ENCODE measurements around the gene FARP1. TPM values are rescaled to one million over a fixed set of nuclear protein-coding genes. Genes with fewer than 3 reads are reported as not detected.

Gene FARP1
- total RNA-seq, 1 experiment from 2014 or later = 96.6 TPM

GRCh38 chr13:98374750-98375149, 231.9 kb downstream of the FARP1 start:
- ChIA-PET POLR2A (no interaction called here), CTCF (no interaction called here)
- TF ChIP-seq CREM (CRISPR knock-in tag; IDR thresholded peaks at IDR 0.05) (no peak), NFE2L1 (CRISPR knock-in tag; IDR thresholded peaks at IDR 0.05) (no peak), ATF6 (CRISPR knock-in tag; IDR thresholded peaks at IDR 0.05) (no peak), SOX15 (CRISPR knock-in tag; IDR thresholded peaks at IDR 0.05) (no peak), ZNF138 (CRISPR knock-in tag; conservative IDR thresholded peaks at IDR 0.05) (no peak), TCF7 (CRISPR knock-in tag; IDR thresholded peaks at IDR 0.05; ENCODE audit: low read depth) (no peak), ESRRA (CRISPR knock-in tag; IDR thresholded peaks at IDR 0.05; ENCODE audit: borderline replicate concordance) (no peak), ZNF263 (CRISPR knock-in tag; IDR thresholded peaks at IDR 0.05; ENCODE audit: low read depth) (no peak), NR1H2 (CRISPR knock-in tag; IDR thresholded peaks at IDR 0.05) (no peak), PRDM15 (CRISPR knock-in tag; IDR thresholded peaks at IDR 0.05) (no peak), IRF2 (CRISPR knock-in tag; IDR thresholded peaks at IDR 0.05; ENCODE audit: borderline replicate concordance, low read depth) (no peak), AR (CRISPR knock-in tag; IDR thresholded peaks at IDR 0.05) (no peak), SMAD4 (CRISPR knock-in tag; IDR thresholded peaks at IDR 0.05) (no peak), ZNF396 (CRISPR knock-in tag; IDR thresholded peaks at IDR 0.05; ENCODE audit: borderline replicate concordance) (no peak)
- peaks cover 25% of the 10 kb centered on the region for H3K9me3 Mint-ChIP-seq
- ATAC-seq = no peak
- no peak for DNase-seq (ENCODE audit: low spot score)
- peaks cover 31% of the 10 kb centered on the region for H3K36me3 Mint-ChIP-seq
- no peak overlapping the region for H3K27ac Mint-ChIP-seq
- H3K4me1 Mint-ChIP-seq = peaks cover 30% of the 10 kb centered on the region
- H3K4me3 Mint-ChIP-seq = no peak overlapping the region
- H3K27me3 Mint-ChIP-seq (ENCODE audit: low read depth) = no peaks in the 10 kb centered on the region

- DNase-seq (ENCODE audit: low spot score) (no peak), ATAC-seq (no peak)
- H3K4me3 Mint-ChIP-seq = no peak overlapping the region
- peaks cover 4% of the 10 kb centered on the region for H3K4me1 Mint-ChIP-seq
- ChIA-PET CTCF (no interaction called here), POLR2A (no interaction called here)
- H3K27ac Mint-ChIP-seq = no peak overlapping the region
- H3K9me3 Mint-ChIP-seq = peaks cover 24% of the 10 kb centered on the region
- H3K27me3 Mint-ChIP-seq (ENCODE audit: low read depth) = no peaks in the 10 kb centered on the region
- H3K36me3 Mint-ChIP-seq = peaks cover 29% of the 10 kb centered on the region
- no peak for TF ChIP-seq SOX15 (CRISPR knock-in tag; IDR thresholded peaks at IDR 0.05)
- TF ChIP-seq NFYB (CRISPR knock-in tag; conservative IDR thresholded peaks at IDR 0.05; ENCODE audit: low read depth) = no peak
- no peak for TF ChIP-seq ZNF532 (CRISPR knock-in tag; IDR thresholded peaks at IDR 0.05; ENCODE audit: borderline replicate concordance)
- no peak for TF ChIP-seq ZBTB43 (CRISPR knock-in tag; IDR thresholded peaks at IDR 0.05)
- no peak for TF ChIP-seq TEAD1 (CRISPR knock-in tag; IDR thresholded peaks at IDR 0.05)
- no peak for TF ChIP-seq JUN (CRISPR knock-in tag; IDR thresholded peaks at IDR 0.05)
- TF ChIP-seq ZNF138 (CRISPR knock-in tag; conservative IDR thresholded peaks at IDR 0.05) = no peak
These were observed 234.9 kb downstream of the FARP1 start for GRCh38 chr13:98377635-98378378.

Measured in WTC11 (cell line).